HepG2 (cell line): ENCODE results near the gene SLC2A5.

Experiments used
- CCAR2 ChIP-seq: fragments of 200-400 bp; formaldehyde crosslinking; optimal IDR thresholded peaks from 2 replicates; pipeline ENCODE3; 2018; ENCODE audit warnings: low read depth, mild to moderate bottlenecking, low read length, moderate library complexity
- TF ChIP-seq, protein P1 (sequence below): sonication (generic); formaldehyde crosslinking; IDR thresholded peaks from 2 replicates; pipeline ENCODE4 v1.5.1; 2020; ENCODE audit warnings: mild to moderate bottlenecking, missing genetic modification reagents, moderate library complexity

DNA sequence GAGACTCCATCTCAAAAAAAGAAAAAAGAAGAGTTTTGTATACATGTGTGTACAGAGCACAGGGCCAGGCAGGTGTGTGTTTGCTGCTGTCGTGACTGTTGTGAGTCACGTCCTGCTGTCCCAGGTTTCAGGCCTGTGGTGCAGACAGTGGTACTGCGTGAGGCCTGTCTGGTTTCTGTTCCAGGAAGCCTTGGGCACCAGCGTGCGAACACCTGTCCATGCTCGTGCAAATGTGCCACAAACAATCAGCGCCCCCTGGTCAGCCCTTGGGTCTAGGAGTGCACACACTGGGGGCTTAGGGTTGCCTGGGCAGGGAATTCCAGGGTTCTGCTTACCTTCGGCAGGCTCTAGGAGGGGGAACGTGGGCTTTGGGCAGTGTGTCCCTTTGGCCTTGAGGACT is 42.5 kb upstream of the SLC2A5 start:
- no peak for TF ChIP-seq CCAR2
- TF ChIP-seq, protein P1, sequence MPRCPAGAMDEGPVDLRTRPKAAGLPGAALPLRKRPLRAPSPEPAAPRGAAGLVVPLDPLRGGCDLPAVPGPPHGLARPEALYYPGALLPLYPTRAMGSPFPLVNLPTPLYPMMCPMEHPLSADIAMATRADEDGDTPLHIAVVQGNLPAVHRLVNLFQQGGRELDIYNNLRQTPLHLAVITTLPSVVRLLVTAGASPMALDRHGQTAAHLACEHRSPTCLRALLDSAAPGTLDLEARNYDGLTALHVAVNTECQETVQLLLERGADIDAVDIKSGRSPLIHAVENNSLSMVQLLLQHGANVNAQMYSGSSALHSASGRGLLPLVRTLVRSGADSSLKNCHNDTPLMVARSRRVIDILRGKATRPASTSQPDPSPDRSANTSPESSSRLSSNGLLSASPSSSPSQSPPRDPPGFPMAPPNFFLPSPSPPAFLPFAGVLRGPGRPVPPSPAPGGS, result no peak
